Cardiac fibroblast (primary cell): ENCODE measurements around the gene XCL1.

Experiments used
- DNase-seq, 2 donors: peaks; one replicate each; pipeline versions ENCODE4 v3.0.0 to v3.0.0-alpha.2; 2010; ENCODE audit warnings: low read depth in 2 of 2
- H3K4me3 ChIP-seq, 2 donors: replicated peaks in 1 of 2; 1 replicate in 1 of 2; 2 replicates in 1 of 2; pipeline ENCODE4 v1.5.1; 2011; ENCODE audit warnings: low read depth in 2 of 2, low read length in 2 of 2, mild to moderate bottlenecking in 2 of 2, moderate library complexity in 1 of 2
- TF ChIP-seq, protein P1 (sequence below): IDR thresholded peaks from one replicate; pipeline ENCODE4 v1.5.1; 2011; ENCODE audit warnings: low read depth, mild to moderate bottlenecking, low read length, inconsistent platforms

Gene XCL1

DNA sequence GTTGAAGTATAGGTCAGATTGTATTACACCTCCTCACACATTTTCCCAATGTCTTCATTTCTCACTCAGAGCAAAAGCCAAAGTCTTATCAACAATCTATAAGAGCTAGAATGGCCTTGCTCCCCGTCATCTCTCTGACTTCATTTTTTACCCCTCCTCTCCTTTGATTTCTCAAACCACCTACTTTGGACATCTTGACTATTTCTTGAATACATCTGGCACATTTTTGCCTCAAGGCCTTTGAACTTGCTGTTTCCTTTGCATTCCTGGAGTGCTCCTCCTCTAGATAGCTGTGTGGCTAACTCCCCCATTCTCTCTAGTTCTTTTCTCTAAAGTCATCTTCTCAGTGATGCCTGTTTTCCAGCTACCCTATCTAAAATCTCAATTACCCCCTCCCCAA is 25.4 kb upstream of the XCL1 start:
- TF ChIP-seq, protein P1, sequence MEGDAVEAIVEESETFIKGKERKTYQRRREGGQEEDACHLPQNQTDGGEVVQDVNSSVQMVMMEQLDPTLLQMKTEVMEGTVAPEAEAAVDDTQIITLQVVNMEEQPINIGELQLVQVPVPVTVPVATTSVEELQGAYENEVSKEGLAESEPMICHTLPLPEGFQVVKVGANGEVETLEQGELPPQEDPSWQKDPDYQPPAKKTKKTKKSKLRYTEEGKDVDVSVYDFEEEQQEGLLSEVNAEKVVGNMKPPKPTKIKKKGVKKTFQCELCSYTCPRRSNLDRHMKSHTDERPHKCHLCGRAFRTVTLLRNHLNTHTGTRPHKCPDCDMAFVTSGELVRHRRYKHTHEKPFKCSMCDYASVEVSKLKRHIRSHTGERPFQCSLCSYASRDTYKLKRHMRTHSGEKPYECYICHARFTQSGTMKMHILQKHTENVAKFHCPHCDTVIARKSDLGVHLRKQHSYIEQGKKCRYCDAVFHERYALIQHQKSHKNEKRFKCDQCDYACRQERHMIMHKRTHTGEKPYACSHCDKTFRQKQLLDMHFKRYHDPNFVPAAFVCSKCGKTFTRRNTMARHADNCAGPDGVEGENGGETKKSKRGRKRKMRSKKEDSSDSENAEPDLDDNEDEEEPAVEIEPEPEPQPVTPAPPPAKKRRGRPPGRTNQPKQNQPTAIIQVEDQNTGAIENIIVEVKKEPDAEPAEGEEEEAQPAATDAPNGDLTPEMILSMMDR = no peak
- no peak overlapping the region for H3K4me3 ChIP-seq
- DNase-seq = peak in 1 of 2 donors; percentile 39

DNA sequence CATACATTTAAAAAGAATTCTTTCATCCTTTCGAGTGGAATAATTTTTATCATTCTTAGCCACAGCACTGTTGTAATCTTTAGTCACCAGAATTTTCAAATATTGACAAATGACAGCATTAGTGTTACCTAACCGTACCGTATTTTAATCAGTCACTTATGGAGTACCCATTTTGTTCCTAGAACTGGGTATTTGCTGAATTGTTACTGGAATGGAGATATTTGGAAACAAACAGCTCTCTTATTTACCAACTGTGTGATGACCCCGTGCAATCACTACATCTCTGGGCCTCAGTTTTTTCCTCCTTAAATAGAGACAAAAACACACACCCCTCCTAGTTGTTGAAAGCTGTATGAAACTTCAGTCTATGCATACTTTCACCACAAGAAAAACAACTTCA is 24.7 kb upstream of the XCL1 start:
- TF ChIP-seq, protein P1 = no peak
- DNase-seq = no peak
- H3K4me3 ChIP-seq = no peak overlapping the region

DNA sequence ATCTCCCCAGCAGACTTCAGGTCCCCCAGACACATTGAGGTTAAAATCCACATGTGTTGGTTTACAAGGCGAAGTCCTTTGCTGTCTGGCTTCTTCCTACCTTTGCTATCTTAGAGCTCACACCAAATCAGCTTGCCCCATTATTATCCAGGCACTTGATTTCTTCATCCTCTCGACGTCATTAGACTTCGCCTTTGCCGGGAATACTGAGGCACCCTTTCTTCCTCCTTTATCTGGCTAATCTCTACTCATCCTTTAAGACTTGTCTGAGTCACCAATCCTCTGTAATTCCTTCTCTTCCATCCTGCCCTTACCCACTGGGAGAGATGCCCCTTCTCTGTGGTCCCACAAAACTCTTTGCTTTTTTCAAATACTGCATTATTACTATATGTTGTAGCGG is 23.4 kb upstream of the XCL1 start:
- TF ChIP-seq, protein P1 = no peak
- H3K4me3 ChIP-seq = no peak overlapping the region
- peak in 1 of 2 donors; percentile 5 for DNase-seq

DNA sequence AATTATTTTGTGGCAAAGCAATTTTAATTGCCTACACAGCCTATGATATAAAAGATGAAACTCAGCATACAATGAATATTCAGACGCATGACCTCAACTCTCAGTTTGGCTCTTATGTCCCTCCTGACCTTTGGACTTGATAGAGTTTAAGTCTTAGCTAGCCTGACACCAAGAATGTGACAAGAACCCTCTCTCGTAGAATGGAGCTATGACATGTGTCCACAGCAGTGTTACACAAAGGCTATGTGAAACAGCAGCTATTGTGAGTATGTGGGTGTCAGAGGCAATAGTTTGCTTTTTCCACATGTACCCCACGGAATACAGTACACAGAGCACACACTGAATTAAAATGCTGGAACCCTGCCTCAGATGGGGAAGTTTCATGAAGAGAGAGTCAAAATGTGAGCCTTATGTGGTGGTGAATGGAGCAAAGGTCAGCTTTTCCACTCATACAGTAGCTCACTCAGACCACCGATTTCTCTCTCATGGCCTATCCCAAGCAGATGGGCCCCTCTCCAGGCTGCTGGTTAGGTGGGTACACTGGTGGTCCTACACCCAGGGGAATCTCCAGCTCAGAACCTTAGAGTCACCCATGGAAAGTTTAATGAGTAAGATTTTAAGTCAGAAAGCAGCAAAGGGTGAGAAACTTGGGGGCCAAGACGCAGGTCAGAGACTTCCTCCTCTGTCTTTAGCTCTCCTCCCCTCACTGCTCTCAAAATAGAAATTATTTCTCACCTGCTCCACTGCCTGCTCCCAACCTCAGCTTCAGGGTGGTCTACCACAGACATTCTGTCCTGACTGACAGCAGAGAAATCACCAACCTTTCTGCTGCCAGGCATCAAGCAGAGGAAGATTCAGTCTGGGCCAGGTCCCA is 22.5 kb upstream of the XCL1 start:
- TF ChIP-seq, protein P1 = no peak
- DNase-seq = no peak
- no peak overlapping the region for H3K4me3 ChIP-seq

DNA sequence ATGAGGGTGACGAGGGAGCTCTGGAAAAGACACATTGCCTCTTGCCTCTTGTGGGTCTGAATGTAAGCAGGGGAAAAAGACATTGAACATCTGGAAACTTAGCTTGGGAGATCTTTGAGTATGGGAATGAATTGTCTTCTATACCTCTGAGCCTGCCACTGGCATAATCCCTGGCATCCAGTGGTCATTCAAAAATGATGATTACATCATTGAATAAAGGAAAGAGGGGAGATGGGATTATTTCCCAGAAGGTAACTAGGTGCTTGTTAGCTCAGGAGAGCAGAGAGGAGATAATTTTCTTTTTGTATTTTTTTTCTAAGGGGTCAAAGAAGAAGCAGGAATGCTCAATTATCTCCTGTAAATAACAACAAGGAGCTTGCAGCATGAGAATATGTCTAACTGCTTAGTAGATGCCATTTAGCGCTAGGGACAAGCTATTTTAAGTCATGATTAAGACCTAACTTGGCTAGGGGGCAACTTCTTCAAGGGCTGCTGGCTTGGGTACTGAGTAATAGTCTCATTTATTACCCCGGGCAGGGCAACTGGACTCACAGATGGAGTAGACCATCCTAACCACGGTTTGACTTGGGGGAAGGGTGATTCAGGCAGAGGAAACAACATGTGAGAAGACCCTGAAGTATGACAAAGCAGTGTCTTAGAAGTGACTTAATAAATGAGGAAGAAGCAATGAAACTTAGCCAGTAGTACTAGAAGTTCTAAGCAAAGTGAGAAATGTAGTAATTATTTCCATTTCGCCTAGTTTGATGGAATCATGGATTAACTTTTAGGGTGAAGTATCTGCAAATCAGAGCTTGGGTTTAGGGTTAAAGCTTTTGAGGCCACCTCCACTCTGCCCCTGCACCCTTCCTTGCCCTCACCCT is 21.6 kb upstream of the XCL1 start:
- no peak for DNase-seq
- TF ChIP-seq, protein P1 = no peak
- no peak overlapping the region for H3K4me3 ChIP-seq

DNA sequence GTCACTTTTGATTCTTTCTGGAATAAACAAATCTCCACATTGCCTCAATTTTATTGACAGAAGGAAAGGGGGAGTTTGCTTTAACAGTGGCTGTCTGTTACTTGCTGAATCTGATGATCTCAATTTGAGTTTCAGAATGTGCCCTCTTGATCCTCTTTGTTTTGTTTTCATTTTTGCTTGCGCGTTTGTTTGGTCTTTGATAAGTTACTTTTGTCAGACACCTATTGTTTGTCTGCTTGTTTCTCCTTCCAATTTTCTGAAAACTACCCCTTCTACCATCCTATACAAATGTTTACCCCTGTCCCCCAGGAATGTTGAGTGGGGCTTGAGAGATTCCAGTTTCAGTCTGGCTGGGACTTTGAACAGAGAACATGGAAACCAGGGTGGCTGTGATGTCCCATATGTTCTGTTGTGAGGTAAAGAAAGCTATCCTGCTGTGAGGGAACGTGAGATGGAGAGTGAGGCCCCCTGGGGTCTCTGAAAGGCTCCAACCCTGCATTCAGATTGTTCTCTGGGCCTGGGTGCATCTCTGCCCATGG is 20.8 kb upstream of the XCL1 start:
- no peak for DNase-seq
- no peak overlapping the region for H3K4me3 ChIP-seq
- TF ChIP-seq, protein P1 = no peak
